SH-SY5Y (cell line): ENCODE data around the gene POLQ.

Source experiments
- GATA2 ChIP-seq: IDR thresholded peaks from 2 replicates; pipeline ENCODE4 v1.6.1; 2011; ENCODE audit warnings: mild to moderate bottlenecking, low read depth, low read length
- GATA3 ChIP-seq: IDR thresholded peaks from 2 replicates; pipeline ENCODE4 v1.6.1; 2011; ENCODE audit warnings: low read depth, mild to moderate bottlenecking, low read length, moderate library complexity

GRCh38 chr3:121581691-121582090 is 35.9 kb upstream of the POLQ start:
- TF ChIP-seq GATA2 (no peak), GATA3 (no peak)
